HepG2 (cell line): ENCODE measurements around the gene ZNF213. TPM values are rescaled to one million over a fixed set of nuclear protein-coding genes. Genes with fewer than 3 reads are reported as not detected.

ENCODE experiments used
- DMTF1 ChIP-seq: sonication (generic); formaldehyde crosslinking; IDR thresholded peaks from 2 replicates; pipeline ENCODE4 v1.4.0; 2020; ENCODE audit warnings: mild to moderate bottlenecking, missing genetic modification reagents
- GABPB1 ChIP-seq: IDR thresholded peaks from 2 replicates; pipeline ENCODE4 v1.6.1; 2016; ENCODE audit warnings: mild to moderate bottlenecking, missing genetic modification reagents, moderate library complexity, missing compliant biosample characterization
- KMT2B ChIP-seq: IDR thresholded peaks from 2 replicates; pipeline ENCODE4 v1.6.1; 2016; ENCODE audit warnings: missing genetic modification reagents, missing compliant biosample characterization
- NFKB2 ChIP-seq: sonication (generic); formaldehyde crosslinking; IDR thresholded peaks from 2 replicates; pipeline ENCODE4 v1.4.0; 2020; ENCODE audit warnings: missing genetic modification reagents, borderline replicate concordance
- PHF20 ChIP-seq: sonication (generic); formaldehyde crosslinking; IDR thresholded peaks from 2 replicates; pipeline ENCODE4 v1.5.0; 2020; ENCODE audit warnings: mild to moderate bottlenecking, missing genetic modification reagents
- SMAD9 ChIP-seq: sonication (generic); formaldehyde crosslinking; IDR thresholded peaks from 2 replicates; pipeline ENCODE4 v1.5.1; 2020; ENCODE audit warnings: mild to moderate bottlenecking, missing genetic modification reagents
- TAF1 ChIP-seq: sonication (generic); formaldehyde crosslinking; IDR thresholded peaks from 2 replicates; pipeline ENCODE4 v1.4.0; 2020; ENCODE audit warnings: missing genetic modification reagents
- TRIM24 ChIP-seq: sonication (generic); formaldehyde crosslinking; IDR thresholded peaks from 2 replicates; pipeline ENCODE4 v1.8.0; 2022; ENCODE audit warnings: mild to moderate bottlenecking, missing genetic modification reagents
- ZBTB37 ChIP-seq: sonication (generic); formaldehyde crosslinking; IDR thresholded peaks from 2 replicates; pipeline ENCODE4 v1.4.0; 2020; ENCODE audit warnings: mild to moderate bottlenecking, missing genetic modification reagents
- ZFP36L2 ChIP-seq: sonication (generic); formaldehyde crosslinking; IDR thresholded peaks from 2 replicates; pipeline ENCODE4 v1.4.0; 2020; ENCODE audit warnings: missing genetic modification reagents
- ZNF280D ChIP-seq: sonication (generic); formaldehyde crosslinking; IDR thresholded peaks from 2 replicates; pipeline ENCODE4 v1.5.1; 2020; ENCODE audit warnings: mild to moderate bottlenecking, missing genetic modification reagents
- ZNF317 ChIP-seq: sonication (generic); formaldehyde crosslinking; IDR thresholded peaks from 2 replicates; pipeline ENCODE4 v1.5.0; 2020; ENCODE audit warnings: mild to moderate bottlenecking, missing genetic modification reagents
- ZNF34 ChIP-seq: sonication (generic); formaldehyde crosslinking; IDR thresholded peaks from 2 replicates; pipeline ENCODE4 v1.4.0; 2020; ENCODE audit warnings: mild to moderate bottlenecking, missing genetic modification reagents, borderline replicate concordance
- ZNF362 ChIP-seq: sonication (generic); formaldehyde crosslinking; IDR thresholded peaks from 2 replicates; pipeline ENCODE4 v1.4.0; 2020; ENCODE audit warnings: missing genetic modification reagents, mild to moderate bottlenecking, borderline replicate concordance
- ZNF383 ChIP-seq: sonication (generic); formaldehyde crosslinking; IDR thresholded peaks from 2 replicates; pipeline ENCODE4 v1.4.0; 2020; ENCODE audit warnings: missing genetic modification reagents, mild to moderate bottlenecking, borderline replicate concordance
- ZNF773 ChIP-seq: sonication (generic); formaldehyde crosslinking; IDR thresholded peaks from 2 replicates; pipeline ENCODE4 v1.4.0; 2020; ENCODE audit warnings: missing genetic modification reagents, borderline replicate concordance
- ZSCAN31 ChIP-seq: sonication (generic); formaldehyde crosslinking; IDR thresholded peaks from 2 replicates; pipeline ENCODE4 v1.5.0; 2020; ENCODE audit warnings: low read depth, mild to moderate bottlenecking, missing genetic modification reagents
- polyA plus RNA-seq, 8 experiments: library from polyadenylated mRNA; depleted of rRNA in 3 of 8; stranded (reverse) in 7 of 8; unstranded in 1 of 8; fragments of >200 nt; fragmentation: Illumina TruSeq in 4 of 8; extraction: Trizol in 4 of 8; gene quantifications; 2 replicates each; pipeline versions ENCODE4 v1.2.1 to v1.2.3, GENCODE V29; 2011 to 2016; ENCODE audit warnings: low read depth in 4 of 8, missing spikeins in 1 of 8, mixed read lengths in 1 of 8; ENCODE audit not compliant: insufficient read depth in 1 of 8
- total RNA-seq, 5 experiments: library from RNA; depleted of rRNA; stranded (reverse); fragments of >200 nt; fragmentation: Illumina TruSeq; extraction: Trizol; gene quantifications; 2 replicates each; pipeline ENCODE4 v1.2.3, GENCODE V29; 2016; ENCODE audit warnings: low read depth in 1 of 5
- TF ChIP-seq, protein P1 (sequence below): sonication (generic); formaldehyde crosslinking; IDR thresholded peaks from 2 replicates; pipeline ENCODE4 v1.8.1; 2022; ENCODE audit warnings: low read depth, mild to moderate bottlenecking, missing genetic modification reagents

ZNF213 gene
- total and polyA plus RNA-seq, 2 of the 13 experiments (the other 11 are each of a cell fraction or from before 2014, with no cell fraction given), result 0.59 to 0.97 TPM

DNA sequence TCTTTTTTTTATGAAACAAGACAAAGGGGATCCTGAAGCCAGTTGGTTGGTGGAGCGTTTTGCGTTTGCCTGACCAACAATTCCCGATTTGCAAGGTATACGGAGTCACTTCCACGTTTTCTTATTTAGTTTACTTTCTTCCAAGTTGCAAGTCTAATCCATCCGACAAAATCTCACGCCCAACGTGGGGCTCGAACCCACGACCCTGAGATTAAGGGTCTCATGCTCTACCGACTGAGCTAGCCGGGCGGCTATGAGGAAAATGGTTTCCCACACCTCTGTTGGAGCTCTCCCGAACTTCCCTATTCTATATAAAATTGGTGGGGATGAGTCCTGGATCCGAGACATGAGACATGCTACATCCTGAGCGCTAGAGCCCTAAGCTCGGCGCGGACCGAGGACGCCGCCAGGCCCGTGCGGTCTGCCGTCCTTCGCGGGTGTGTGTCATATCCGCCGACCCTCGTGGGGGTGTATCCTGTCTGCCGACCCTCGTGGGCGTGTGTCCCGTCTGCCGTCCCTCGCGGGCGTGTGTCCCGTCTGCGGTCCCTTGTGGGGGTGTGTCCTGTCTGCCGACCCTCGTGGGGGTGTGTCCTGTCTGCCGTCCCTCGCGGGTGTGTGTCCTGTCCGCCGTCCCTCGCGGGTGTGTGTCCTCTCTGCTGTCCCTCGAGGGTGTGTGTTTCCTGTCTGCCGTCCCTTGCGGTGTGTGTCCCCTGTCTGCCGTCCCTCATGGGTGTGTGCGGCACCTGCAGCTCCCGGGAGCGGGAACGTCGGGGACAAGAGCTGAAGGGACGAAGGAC lies 22.6 kb downstream of the ZNF213 start (continued):
- no peak; the same call in 1 of the 2 replicates for TF ChIP-seq SMAD9
- TF ChIP-seq ZNF362 (CRISPR knock-in tag), result peak; percentile 53; the same call in 1 of the 2 replicates
- TF ChIP-seq DMTF1 (CRISPR knock-in tag), result no peak
- 0 out of 2 replicates have a peak, but pooled peaks have one; percentile 24 for TF ChIP-seq ZSCAN31
- TF ChIP-seq, protein P1, sequence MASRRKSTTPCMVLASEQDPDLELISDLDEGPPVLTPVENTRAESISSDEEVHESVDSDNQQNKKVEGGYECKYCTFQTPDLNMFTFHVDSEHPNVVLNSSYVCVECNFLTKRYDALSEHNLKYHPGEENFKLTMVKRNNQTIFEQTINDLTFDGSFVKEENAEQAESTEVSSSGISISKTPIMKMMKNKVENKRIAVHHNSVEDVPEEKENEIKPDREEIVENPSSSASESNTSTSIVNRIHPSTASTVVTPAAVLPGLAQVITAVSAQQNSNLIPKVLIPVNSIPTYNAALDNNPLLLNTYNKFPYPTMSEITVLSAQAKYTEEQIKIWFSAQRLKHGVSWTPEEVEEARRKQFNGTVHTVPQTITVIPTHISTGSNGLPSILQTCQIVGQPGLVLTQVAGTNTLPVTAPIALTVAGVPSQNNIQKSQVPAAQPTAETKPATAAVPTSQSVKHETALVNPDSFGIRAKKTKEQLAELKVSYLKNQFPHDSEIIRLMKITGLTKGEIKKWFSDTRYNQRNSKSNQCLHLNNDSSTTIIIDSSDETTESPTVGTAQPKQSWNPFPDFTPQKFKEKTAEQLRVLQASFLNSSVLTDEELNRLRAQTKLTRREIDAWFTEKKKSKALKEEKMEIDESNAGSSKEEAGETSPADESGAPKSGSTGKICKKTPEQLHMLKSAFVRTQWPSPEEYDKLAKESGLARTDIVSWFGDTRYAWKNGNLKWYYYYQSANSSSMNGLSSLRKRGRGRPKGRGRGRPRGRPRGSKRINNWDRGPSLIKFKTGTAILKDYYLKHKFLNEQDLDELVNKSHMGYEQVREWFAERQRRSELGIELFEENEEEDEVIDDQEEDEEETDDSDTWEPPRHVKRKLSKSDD (CRISPR knock-in tag), result no peak
- TF ChIP-seq PHF20 (CRISPR knock-in tag), result no peak
- TF ChIP-seq ZNF280D (CRISPR knock-in tag), result no peak
- TF ChIP-seq TAF1 (CRISPR knock-in tag), result no peak
- no peak for TF ChIP-seq ZNF383 (CRISPR knock-in tag)
- no peak for TF ChIP-seq TRIM24
- peak; percentile 48 for TF ChIP-seq GABPB1 (CRISPR knock-in tag)
- TF ChIP-seq ZFP36L2 (CRISPR knock-in tag), result no peak
- peak; percentile 21; the same call in 1 of the 2 replicates for TF ChIP-seq NFKB2
- no peak for TF ChIP-seq ZNF317 (CRISPR knock-in tag)
- no peak for TF ChIP-seq ZNF773
- TF ChIP-seq KMT2B (CRISPR knock-in tag), result no peak; the same call in 1 of the 2 replicates
- TF ChIP-seq ZNF34 (CRISPR knock-in tag), result no peak
- no peak for TF ChIP-seq ZBTB37 (CRISPR knock-in tag)
